Neuronal stem cell (in vitro differentiated cells): ENCODE data around the gene MACROD1.
A peak's percentile ranks its signal among the peaks of the same experiment; 100 is the strongest.

Source experiments
- DNase-seq: peaks from one replicate; pipeline ENCODE4 v3.0.0-alpha.2; 2013; ENCODE audit warnings: low spot score
- H2AFZ ChIP-seq: one replicate; pipeline ENCODE4 v1.6.1; 2013; ENCODE audit warnings: mild to moderate bottlenecking, low read length, inconsistent platforms
- H2AK5ac ChIP-seq: 2 replicates; pipeline ENCODE4 v1.6.1; 2013; ENCODE audit warnings: low read depth, mild to moderate bottlenecking, inconsistent platforms, low read length, moderate library complexity, mixed read lengths
- H2BK120ac ChIP-seq: 2 replicates; pipeline ENCODE4 v1.6.1; 2013; ENCODE audit warnings: low read depth, mild to moderate bottlenecking, inconsistent platforms, low read length, moderate library complexity, mixed read lengths
- H2BK12ac ChIP-seq: one replicate; pipeline ENCODE4 v1.6.1; 2013; ENCODE audit warnings: low read length, inconsistent platforms
- H2BK15ac ChIP-seq: 2 replicates; pipeline ENCODE4 v1.6.1; 2013; ENCODE audit warnings: mild to moderate bottlenecking, low read length, inconsistent platforms, mixed read lengths
- H2BK5ac ChIP-seq: one replicate; pipeline ENCODE4 v1.6.1; 2013; ENCODE audit warnings: inconsistent platforms, mild to moderate bottlenecking, low read length, moderate library complexity
- H3K14ac ChIP-seq: one replicate; pipeline ENCODE4 v1.6.1; 2013; ENCODE audit warnings: low read length, inconsistent platforms
- H3K18ac ChIP-seq: 2 replicates; pipeline ENCODE4 v1.6.1; 2013; ENCODE audit warnings: low read length, inconsistent platforms
- H3K23ac ChIP-seq: 2 replicates; pipeline ENCODE4 v1.6.1; 2013; ENCODE audit warnings: low read depth, mild to moderate bottlenecking, mixed read lengths, low read length, inconsistent platforms; ENCODE audit not compliant: poor library complexity
- H3K27ac ChIP-seq: replicated peaks from 3 replicates; pipeline ENCODE4 v1.5.1; 2013; ENCODE audit warnings: low read length, inconsistent platforms
- H3K27me3 ChIP-seq, 3 experiments: 2 replicates each; pipeline ENCODE4 v1.6.1; 2013; ENCODE audit warnings: low read length in 3 of 3, mild to moderate bottlenecking in 2 of 3, inconsistent platforms in 1 of 3, low read depth in 1 of 3, mixed read lengths in 1 of 3, moderate library complexity in 1 of 3; ENCODE audit not compliant: control insufficient read depth in 3 of 3, insufficient read depth in 3 of 3
- H3K36me3 ChIP-seq, 2 donors: replicated peaks in 1 of 2; 2 replicates each; pipeline ENCODE4 v1.6.1; 2013; ENCODE audit warnings: low read length in 2 of 2; ENCODE audit not compliant: control insufficient read depth in 2 of 2, insufficient read depth in 2 of 2
- H3K4ac ChIP-seq: 2 replicates; pipeline ENCODE4 v1.6.1; 2013; ENCODE audit warnings: inconsistent platforms, mild to moderate bottlenecking, low read length, moderate library complexity
- H3K4me1 ChIP-seq, 2 donors: 1 replicate in 1 of 2; 2 replicates in 1 of 2; pipeline ENCODE4 v1.6.1; 2013; ENCODE audit warnings: low read length in 2 of 2, low read depth in 1 of 2; ENCODE audit not compliant: control insufficient read depth in 2 of 2, insufficient read depth in 1 of 2
- H3K4me2 ChIP-seq: one replicate; pipeline ENCODE4 v1.6.1; 2013; ENCODE audit warnings: mild to moderate bottlenecking, low read length, inconsistent platforms; ENCODE audit not compliant: insufficient read depth, poor library complexity, severe bottlenecking
- H3K4me3 ChIP-seq, 2 donors: 2 replicates each; pipeline ENCODE4 v1.5.1; 2013; ENCODE audit warnings: low read length in 2 of 2, mild to moderate bottlenecking in 2 of 2, inconsistent platforms in 1 of 2, moderate library complexity in 1 of 2
- H3K79me1 ChIP-seq: one replicate; pipeline ENCODE4 v1.6.1; 2013; ENCODE audit warnings: low read depth, mild to moderate bottlenecking, inconsistent platforms, low read length, moderate library complexity
- H3K9ac ChIP-seq: one replicate; pipeline ENCODE4 v1.6.1; 2013; ENCODE audit warnings: mild to moderate bottlenecking, low read depth, low read length, inconsistent platforms; ENCODE audit not compliant: poor library complexity
- H3K9me3 ChIP-seq, 2 donors: replicated peaks in 1 of 2; 2 replicates each; pipeline versions ENCODE3 to v1.6.1; 2013; ENCODE audit warnings: low read length in 2 of 2, mild to moderate bottlenecking in 2 of 2, inconsistent platforms in 1 of 2, low read depth in 1 of 2, mixed read lengths in 1 of 2, moderate library complexity in 1 of 2; ENCODE audit not compliant: control insufficient read depth in 2 of 2, insufficient read depth in 1 of 2
- H4K8ac ChIP-seq: one replicate; pipeline ENCODE4 v1.6.1; 2013; ENCODE audit warnings: low read depth, mild to moderate bottlenecking, inconsistent platforms, low read length, moderate library complexity
- H4K91ac ChIP-seq: one replicate; pipeline ENCODE4 v1.6.1; 2013; ENCODE audit warnings: low read length, low read depth, mild to moderate bottlenecking, inconsistent platforms; ENCODE audit not compliant: poor library complexity
- WGBS, 2 donors: extraction: QIAGEN DNeasy Blood & Tissue Kit; methylation state at CpG; one replicate each; pipeline ENCODE4 v1.1.7; 2013; ENCODE audit warnings: missing lambda C conversion rate in 2 of 2, mixed read lengths in 1 of 2; ENCODE audit not compliant: insufficient read length in 2 of 2, insufficient replicate concordance in 1 of 2; ENCODE audit errors: extremely low coverage in 2 of 2; 5-methylcytosine and 5-hydroxymethylcytosine counted together

MACROD1 gene

DNA sequence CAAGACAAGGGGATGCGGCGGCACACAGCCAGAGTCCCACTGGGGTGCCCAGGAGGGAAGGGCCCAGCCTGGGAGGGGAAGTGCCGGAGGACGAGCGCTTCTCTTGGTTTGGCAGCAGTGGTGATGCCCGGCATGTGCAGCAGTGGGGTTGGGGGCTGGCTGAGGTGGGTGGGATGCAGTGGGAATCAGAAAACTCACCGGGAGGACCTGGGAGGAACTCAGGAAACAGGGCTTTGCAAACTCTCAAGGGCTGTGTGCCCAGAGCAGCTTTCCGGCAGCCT is 43.6 kb upstream of the MACROD1 start:
- peak overlapping the region; percentile 21 for H3K9ac ChIP-seq
- H2BK5ac ChIP-seq: no peak overlapping the region
- no peak for DNase-seq
- H3K4me1 ChIP-seq: peaks cover 0 to 11% of the 10 kb centered on the region in 2 donors
- no peak overlapping the region for H2BK120ac ChIP-seq
- H4K8ac ChIP-seq: no peak overlapping the region
- no peak overlapping the region for H3K23ac ChIP-seq
- no peak overlapping the region for H3K4ac ChIP-seq
- no peaks in the 10 kb centered on the region for H3K27me3 ChIP-seq
- no peak overlapping the region for H2AK5ac ChIP-seq
- H3K4me2 ChIP-seq: no peak overlapping the region
- no peak overlapping the region for H4K91ac ChIP-seq
- no peak overlapping the region for H2AFZ ChIP-seq
- H3K36me3 ChIP-seq: peaks cover 26 to 27% of the 10 kb centered on the region in 2 donors
- H3K4me3 ChIP-seq: no peak overlapping the region
- no peak overlapping the region for H3K18ac ChIP-seq
- H3K27ac ChIP-seq: no peak overlapping the region
- no CpG with 5 or more reads among the region's 8 CpGs for WGBS, 2 donors
- peaks cover 2% of the 10 kb centered on the region for H3K79me1 ChIP-seq
- peaks cover 0 to 1% of the 10 kb centered on the region in 2 donors for H3K9me3 ChIP-seq
- H2BK12ac ChIP-seq: peak overlapping the region; percentile 10
- H2BK15ac ChIP-seq: no peak overlapping the region
- peak overlapping the region; percentile 71 for H3K14ac ChIP-seq

DNA sequence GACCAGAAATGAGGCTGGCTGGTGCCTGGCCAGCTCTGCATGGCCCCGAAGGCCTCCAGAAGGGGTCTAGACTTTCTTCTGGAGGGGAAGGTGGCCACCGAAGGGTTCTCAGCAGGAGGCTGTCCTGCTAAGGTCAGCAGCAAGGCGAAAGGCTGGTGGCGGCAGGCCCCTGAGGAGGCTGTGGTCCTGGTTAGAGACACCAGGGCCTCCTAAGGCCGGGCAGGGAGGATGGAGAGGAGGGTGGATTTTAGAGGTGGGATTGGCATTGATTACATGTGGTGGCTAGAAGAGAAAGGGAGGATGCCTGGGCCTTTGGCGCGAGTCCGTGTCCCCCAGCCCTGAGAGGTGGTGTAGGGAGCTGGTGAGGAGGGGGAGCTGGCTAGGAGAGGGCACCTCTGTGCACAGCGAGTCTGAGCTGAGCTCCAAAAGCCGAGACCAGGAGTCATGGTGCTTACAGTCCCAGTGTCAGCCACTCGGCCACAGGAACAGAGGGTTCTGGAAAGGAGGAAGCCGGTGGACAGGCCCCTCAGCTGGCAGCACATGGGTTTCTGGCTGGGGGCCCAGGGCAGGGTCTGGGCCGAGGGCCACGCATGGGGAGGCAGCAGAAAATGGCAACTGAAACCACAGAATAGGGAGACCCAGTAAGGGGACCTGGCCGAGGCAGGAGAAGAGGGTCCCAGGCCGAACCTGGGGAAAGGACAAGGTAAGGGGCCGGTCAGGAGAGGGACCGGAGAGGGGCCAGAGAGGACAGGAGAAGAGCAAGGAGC is 43.1 kb upstream of the MACROD1 start:
- no peak overlapping the region for H2BK15ac ChIP-seq
- DNase-seq: no peak
- no CpG with 5 or more reads among the region's 18 CpGs for WGBS, 2 donors

GRCh38 chr11:64208086-64208795 is 42.3 kb upstream of the MACROD1 start:
- no peak overlapping the region for H3K4me3 ChIP-seq
- H3K23ac ChIP-seq: peak overlapping the region; percentile 85
- H4K8ac ChIP-seq: no peak overlapping the region
- no peak overlapping the region for H3K9ac ChIP-seq
- H2AK5ac ChIP-seq: peak overlapping the region; percentile 26
- H3K4me1 ChIP-seq: peaks cover 2 to 11% of the 10 kb centered on the region in 2 donors
- H2AFZ ChIP-seq: peak overlapping the region; percentile 31
- H2BK5ac ChIP-seq: no peak overlapping the region
- no peaks in the 10 kb centered on the region for H3K27me3 ChIP-seq
- no peak for DNase-seq
- H3K79me1 ChIP-seq: peaks cover 2% of the 10 kb centered on the region
- no peak overlapping the region for H2BK15ac ChIP-seq
- no peak overlapping the region for H3K4me2 ChIP-seq
- H3K27ac ChIP-seq: no peak overlapping the region
- H3K36me3 ChIP-seq: peaks cover 35 to 38% of the 10 kb centered on the region in 2 donors
- no peak overlapping the region for H4K91ac ChIP-seq
- H3K18ac ChIP-seq: peak overlapping the region; percentile 19
- no CpG with 5 or more reads among the region's 23 CpGs for WGBS, 2 donors
- peaks cover 0 to 1% of the 10 kb centered on the region in 2 donors for H3K9me3 ChIP-seq
- no peak overlapping the region for H2BK120ac ChIP-seq
- no peak overlapping the region for H3K4ac ChIP-seq
- H3K14ac ChIP-seq: no peak overlapping the region
- no peak overlapping the region for H2BK12ac ChIP-seq

More for the DNA sequence above, 43.1 kb upstream of the MACROD1 start:
- H3K27me3 ChIP-seq: no peaks in the 10 kb centered on the region
- H3K79me1 ChIP-seq: peaks cover 2% of the 10 kb centered on the region
- H2AK5ac ChIP-seq: no peak overlapping the region
- H3K23ac ChIP-seq: peak overlapping the region; percentile 10
- peaks cover 28 to 31% of the 10 kb centered on the region in 2 donors for H3K36me3 ChIP-seq
- H2BK5ac ChIP-seq: no peak overlapping the region
- H3K9me3 ChIP-seq: peaks cover 0 to 1% of the 10 kb centered on the region in 2 donors
- no peak overlapping the region for H2AFZ ChIP-seq
- peak overlapping the region; percentile 71 for H3K14ac ChIP-seq
- H3K4me2 ChIP-seq: no peak overlapping the region
- H4K91ac ChIP-seq: no peak overlapping the region
- no peak overlapping the region for H2BK120ac ChIP-seq
- H4K8ac ChIP-seq: no peak overlapping the region
- H3K18ac ChIP-seq: no peak overlapping the region
- no peak overlapping the region for H2BK12ac ChIP-seq
- H3K4me1 ChIP-seq: peaks cover 0 to 11% of the 10 kb centered on the region in 2 donors
- H3K4ac ChIP-seq: no peak overlapping the region
- H3K9ac ChIP-seq: peak overlapping the region; percentile 21
- no peak overlapping the region for H3K27ac ChIP-seq
- no peak overlapping the region for H3K4me3 ChIP-seq
